ENCODE results near the gene PSENEN. TPM values are rescaled to one million over a fixed set of nuclear protein-coding genes. Genes with fewer than 3 reads are reported as not detected.

The PSENEN gene
- total and polyA plus RNA-seq, 9 of the 15 experiments (the other 6 are each of a cell fraction or from before 2014, with no cell fraction given), result 34.5 to 299 (median 61.1) TPM

DNA sequence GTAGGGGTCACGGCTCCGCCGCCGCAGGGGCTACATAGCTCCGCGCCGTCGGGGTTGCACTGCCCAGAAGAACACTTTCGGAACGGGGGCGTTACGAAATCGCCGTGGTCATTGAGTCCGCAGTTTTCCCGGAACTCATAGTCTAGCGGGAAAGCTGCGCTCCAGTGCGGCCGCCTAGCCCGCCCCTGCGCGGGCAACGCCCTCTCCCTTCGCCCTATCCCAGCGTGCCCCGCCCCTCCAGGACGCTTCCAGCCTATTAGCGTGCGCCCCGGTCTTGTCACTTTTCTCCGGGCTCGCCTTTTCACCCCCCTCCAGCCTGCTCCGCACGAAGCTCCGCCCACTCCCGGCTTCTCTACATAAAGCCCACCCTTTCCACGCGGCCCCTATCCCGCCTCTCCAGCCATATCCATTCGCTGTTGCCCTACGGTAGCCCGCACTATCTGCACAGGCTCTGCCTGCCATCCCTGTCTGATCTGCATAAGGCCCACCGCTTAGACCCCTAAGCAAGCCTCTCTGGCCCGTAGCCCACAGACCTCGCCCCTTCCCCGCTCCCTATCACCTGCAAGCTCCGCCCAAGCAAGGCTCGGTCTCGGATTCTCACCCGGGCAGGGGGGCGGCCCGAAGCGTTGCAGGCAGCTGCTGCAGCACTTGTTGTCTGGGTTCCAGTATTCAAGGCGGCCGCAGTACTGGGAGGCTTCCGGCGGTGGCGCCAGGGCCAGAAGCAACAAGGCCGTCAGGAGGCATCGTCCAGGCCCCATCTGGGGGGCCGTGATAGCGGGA is 4.8 kb upstream of the PSENEN start (continued):
- no peak for TF ChIP-seq EP300 (IDR thresholded peaks at IDR 0.05; ENCODE audit: low read length)
- peak; percentile 85 for TF ChIP-seq ZFX (CRISPR knock-in tag; IDR thresholded peaks at IDR 0.05)
- TF ChIP-seq ZBTB49 (CRISPR knock-in tag; IDR thresholded peaks at IDR 0.05; ENCODE audit: borderline replicate concordance), result 0 out of 2 replicates have a peak, but pooled peaks have one; percentile 33
- TF ChIP-seq ILK (tag; IDR thresholded peaks at IDR 0.05; ENCODE audit: borderline replicate concordance, low read depth), result no peak
- 0 out of 2 replicates have a peak, but pooled peaks have one; percentile 6 for TF ChIP-seq NFE2 (IDR thresholded peaks at IDR 0.05; ENCODE audit: low read depth)
- TF ChIP-seq THAP7 (CRISPR knock-in tag; IDR thresholded peaks at IDR 0.05), result 0 out of 2 replicates have a peak, but pooled peaks have one; percentile 59
- no peak for TF ChIP-seq ZBTB12 (CRISPR knock-in tag; IDR thresholded peaks at IDR 0.05)
- TF ChIP-seq L3MBTL2 (IDR thresholded peaks at IDR 0.05), result peak; percentile 68
- peak; percentile 34; the same call in 1 of the 2 replicates for TF ChIP-seq TAF7 (tag; IDR thresholded peaks at IDR 0.05)
- TF ChIP-seq GABPB1 (CRISPR knock-in tag; IDR thresholded peaks at IDR 0.05), result peak; percentile 62
- 0 out of 2 replicates have a peak, but pooled peaks have one; percentile 64 for TF ChIP-seq GATAD2A (IDR thresholded peaks at IDR 0.05)
- TF ChIP-seq ETV5 (CRISPR knock-in tag; IDR thresholded peaks at IDR 0.05; ENCODE audit: low read depth), result peak; percentile 65
- peak; percentile 49; the same call in 1 of the 2 replicates for TF ChIP-seq ZBTB33 (CRISPR knock-in tag; IDR thresholded peaks at IDR 0.05)
- no peak for TF ChIP-seq SLC30A9 (CRISPR knock-in tag; IDR thresholded peaks at IDR 0.05)
- peak; percentile 97 for TF ChIP-seq CEBPB (tag; IDR thresholded peaks at IDR 0.05)
- TF ChIP-seq ELF4 (CRISPR knock-in tag; IDR thresholded peaks at IDR 0.05), result no peak
- TF ChIP-seq ZNF134 (CRISPR knock-in tag; conservative IDR thresholded peaks at IDR 0.05), result no peak
- no peak for TF ChIP-seq GTF3C2 (IDR thresholded peaks at IDR 0.05; ENCODE audit: borderline replicate concordance, extremely low read depth, insufficient read length)
